GM19238 (cell line): Measurements from ENCODE around the gene COA5.

Experiments used
- DNase-seq: peaks from one replicate; pipeline ENCODE4 v3.0.0; 2011; ENCODE audit warnings: low spot score; ENCODE audit not compliant: insufficient read length

The COA5 gene

DNA sequence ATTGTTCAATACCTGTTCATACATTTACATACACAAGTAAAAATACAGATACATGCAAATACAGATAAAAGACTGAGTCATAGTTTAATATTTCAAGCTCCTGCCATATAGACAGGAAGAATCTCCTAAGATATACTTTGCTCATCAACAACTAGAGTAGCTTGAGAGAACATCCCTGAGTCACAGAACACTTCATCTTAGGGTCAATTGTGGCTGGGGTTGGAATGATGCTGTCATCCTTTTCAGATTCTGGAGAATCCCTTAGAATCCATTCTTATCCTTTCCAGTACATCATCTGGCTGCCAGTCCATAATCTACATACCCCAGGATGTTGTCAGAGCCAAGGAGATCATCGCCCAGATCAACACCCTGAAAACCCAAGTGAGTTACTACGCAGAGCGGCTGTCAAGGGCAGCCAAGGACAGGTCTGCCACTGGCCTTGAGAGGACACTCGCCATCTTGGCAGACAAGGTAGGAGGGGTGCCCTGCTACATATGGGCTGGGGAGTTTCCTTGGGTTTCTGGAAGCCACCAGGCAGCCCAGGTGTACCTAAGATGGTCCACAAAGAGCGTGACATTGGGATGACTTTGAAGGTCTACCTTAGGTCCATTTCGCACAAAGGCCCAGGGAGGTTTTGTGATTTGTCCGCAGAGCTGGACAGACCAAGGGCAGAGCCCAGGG lies 55.7 kb downstream of the COA5 start:
- no peak for DNase-seq

- DNase-seq, result no peak
Observed at GRCh38 chr2:98551316-98551715, 57.0 kb downstream of the COA5 start.

DNA sequence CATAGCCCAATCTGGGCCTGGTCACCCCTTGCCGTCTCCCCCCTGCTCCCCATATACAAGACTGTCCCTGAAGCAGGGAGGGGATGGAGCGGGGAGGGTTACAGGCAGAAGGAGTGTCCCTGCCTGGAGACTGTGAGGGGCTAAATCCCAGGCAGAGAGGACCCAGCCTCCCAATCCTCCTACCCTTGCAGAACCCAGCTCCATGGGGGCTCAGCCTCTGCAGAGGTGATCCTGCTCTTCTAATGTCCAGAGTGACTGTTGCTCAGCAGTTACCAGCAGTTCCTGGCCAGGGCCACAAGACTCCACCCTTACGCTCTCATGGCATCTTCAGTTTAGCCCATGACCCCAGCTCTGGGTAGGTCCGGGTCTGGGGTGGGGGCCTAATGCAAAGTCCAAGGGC lies 58.1 kb downstream of the COA5 start:
- DNase-seq, result no peak
